HepG2 (cell line): ENCODE results near the gene NDNF. TPM values are rescaled to one million over a fixed set of nuclear protein-coding genes. Genes with fewer than 3 reads are reported as not detected.

Source experiments
- ATAC-seq: fragments of 200-7000 bp; cut with Tn5 transposase; 3 replicates; pipeline ENCODE4 v1.9.1; 2020; ENCODE audit warnings: mild to moderate bottlenecking, moderate library complexity
- BruUV-seq: library from RNA; stranded (reverse); fragments of 400-500 nt; replicated peaks from 2 replicates; lab custom pipeline; 2021; lab: Mats Ljungman, UMichigan
- CTCF ChIA-PET: fragments of 300-600 bp; formaldehyde crosslinking; extraction: SDS; loops from one replicate; lab custom pipeline; 2021; ENCODE audit warnings: low total read pairs, inconsistent platforms, low intra/inter-chr PET ratio; lab: Yijun Ruan, JAX
- POLR2A ChIA-PET: fragments of 350-600 bp; sonication (Branson Sonifier 250); formaldehyde crosslinking; loops from one replicate; lab custom pipeline; 2020; ENCODE audit warnings: antibody characterized with exemption, inconsistent platforms; lab: Yijun Ruan, JAX
- DNase-seq: peaks from one replicate; pipeline ENCODE4 v3.0.0-alpha.2; 2015; ENCODE audit warnings: low spot score
- FAIRE-seq: peaks from 3 replicates; lab custom pipeline; 2011; peaks lifted over from hg19 to GRCh38; lab: Jason Lieb, UNC
- H2AFZ ChIP-seq: one replicate; pipeline ENCODE4 v1.6.1; 2011; ENCODE audit warnings: low read length, inconsistent platforms
- H3K27ac ChIP-seq: fragments of 300-600 bp; 3 replicates; pipeline ENCODE4 v1.8.0; 2011; ENCODE audit warnings: mixed run types, mild to moderate bottlenecking, mixed read lengths, low read length, inconsistent platforms; ENCODE audit not compliant: insufficient read depth; ENCODE audit errors: extremely low read length
- H3K27me3 ChIP-seq, 2 experiments: fragments of 200-600 bp in 1 of 2; 2 replicates in 1 of 2; 3 replicates in 1 of 2; pipeline versions ENCODE4 v1.6.0 to v1.8.0; 2011; ENCODE audit warnings: low read length in 2 of 2, mild to moderate bottlenecking in 2 of 2, moderate library complexity in 2 of 2, inconsistent platforms in 1 of 2; ENCODE audit not compliant: insufficient read depth in 2 of 2, control insufficient read depth in 1 of 2
- H3K36me3 ChIP-seq, 2 experiments: fragments of 200-600 bp in 1 of 2; replicated peaks in 1 of 2; 2 replicates in 1 of 2; 3 replicates in 1 of 2; pipeline versions ENCODE4 v1.5.1 to v1.8.0; 2011; ENCODE audit warnings: low read length in 2 of 2, inconsistent platforms in 1 of 2; ENCODE audit not compliant: insufficient read depth in 2 of 2, control insufficient read depth in 1 of 2
- H3K4me1 ChIP-seq: 2 replicates; pipeline ENCODE4 v1.5.1; 2012; ENCODE audit warnings: low read length, inconsistent platforms; ENCODE audit not compliant: insufficient read depth
- H3K4me2 ChIP-seq: 2 replicates; pipeline ENCODE4 v1.6.0; 2011; ENCODE audit warnings: low read depth, low read length, inconsistent platforms
- H3K4me3 ChIP-seq, 3 experiments: fragments of 200-600 bp in 1 of 3; sonication (generic), shearing (Covaris generic) in 1 of 3; replicated peaks in 1 of 3; 2 replicates each; pipeline ENCODE4 v1.5.1; 2011 to 2016; ENCODE audit warnings: low read length in 3 of 3, inconsistent platforms in 2 of 3, low read depth in 2 of 3, mild to moderate bottlenecking in 2 of 3, control low read depth in 1 of 3, mixed read lengths in 1 of 3; ENCODE audit not compliant: insufficient read depth in 1 of 3
- H3K79me2 ChIP-seq: one replicate; pipeline ENCODE4 v1.6.1; 2011; ENCODE audit warnings: low read length, inconsistent platforms; ENCODE audit not compliant: insufficient read depth
- H3K9ac ChIP-seq: 2 replicates; pipeline ENCODE4 v1.6.0; 2011; ENCODE audit warnings: mild to moderate bottlenecking, low read depth, low read length, inconsistent platforms; ENCODE audit not compliant: insufficient read depth
- H3K9me3 ChIP-seq: 2 replicates; pipeline ENCODE4 v1.5.1; 2012; ENCODE audit warnings: mild to moderate bottlenecking, low read length
- H4K20me1 ChIP-seq: 2 replicates; pipeline ENCODE4 v1.6.0; 2011; ENCODE audit warnings: inconsistent platforms, mild to moderate bottlenecking, low read length, moderate library complexity; ENCODE audit not compliant: insufficient read depth
- HMG20A ChIP-seq: IDR thresholded peaks from 2 replicates; pipeline ENCODE4 v1.6.1; 2016; ENCODE audit warnings: borderline replicate concordance
- HOXA3 ChIP-seq: sonication (generic); formaldehyde crosslinking; IDR thresholded peaks from 2 replicates; pipeline ENCODE4 v1.5.0; 2020; ENCODE audit warnings: missing genetic modification reagents
- MED13 ChIP-seq: sonication (generic); formaldehyde crosslinking; IDR thresholded peaks from 2 replicates; pipeline ENCODE4 v1.5.0; 2020; ENCODE audit warnings: missing genetic modification reagents
- NR3C1 ChIP-seq: sonication (generic); formaldehyde crosslinking; IDR thresholded peaks from 2 replicates; pipeline ENCODE4 v1.4.0; 2020; ENCODE audit warnings: missing genetic modification reagents
- SOX13 ChIP-seq, 3 experiments: fragments of 450-650 bp in 1 of 3; sonication (generic) in 1 of 3; formaldehyde crosslinking in 1 of 3; IDR thresholded peaks in 2 of 3; conservative IDR thresholded peaks in 1 of 3; 2 replicates each; pipeline versions ENCODE4 v1.5.0 to v1.6.1; 2016 to 2020; ENCODE audit warnings: antibody characterized with exemption in 1 of 3, mild to moderate bottlenecking in 1 of 3, missing compliant biosample characterization in 1 of 3, missing genetic modification reagents in 1 of 3, moderate library complexity in 1 of 3
- ZMYM4 ChIP-seq: sonication (generic); formaldehyde crosslinking; IDR thresholded peaks from 2 replicates; pipeline ENCODE4 v1.8.1; 2023; ENCODE audit warnings: mild to moderate bottlenecking, missing genetic modification reagents
- ZNF160 ChIP-seq: sonication (generic); formaldehyde crosslinking; IDR thresholded peaks from 2 replicates; pipeline ENCODE4 v1.8.0; 2022; ENCODE audit warnings: mild to moderate bottlenecking, inconsistent platforms, missing genetic modification reagents
- ZNF543 ChIP-seq: sonication (generic); formaldehyde crosslinking; IDR thresholded peaks from 2 replicates; pipeline ENCODE4 v1.4.0; 2020; ENCODE audit warnings: mild to moderate bottlenecking, missing genetic modification reagents
- WGBS: methylation state at CpG from one replicate; pipeline ENCODE4 v1.1.6; 2017; ENCODE audit warnings: low lambda C conversion rate; 5-methylcytosine and 5-hydroxymethylcytosine counted together
- in situ Hi-C: cut with HindIII; loops from 2 replicates; pipeline ENCODE4 v1.10.0; 2017; ENCODE audit warnings: low pct_unique_long_range_greater_than_20kb; ENCODE audit not compliant: extremely low pct_ligation_motif_present
- intact Hi-C: fragments of 100-400 bp; cut with micrococcal nuclease; formaldehyde crosslinking; loops from one replicate; pipeline ENCODE4 v1.10.0; 2022; ENCODE audit not compliant: unreplicated experiment
- polyA plus RNA-seq, 8 experiments: library from polyadenylated mRNA; depleted of rRNA in 3 of 8; stranded (reverse) in 7 of 8; unstranded in 1 of 8; fragments of >200 nt; fragmentation: Illumina TruSeq in 4 of 8; extraction: Trizol in 4 of 8; gene quantifications; 2 replicates each; pipeline versions ENCODE4 v1.2.1 to v1.2.3, GENCODE V29; 2011 to 2016; ENCODE audit warnings: low read depth in 4 of 8, missing spikeins in 1 of 8, mixed read lengths in 1 of 8; ENCODE audit not compliant: insufficient read depth in 1 of 8
- total RNA-seq, 5 experiments: library from RNA; depleted of rRNA; stranded (reverse); fragments of >200 nt; fragmentation: Illumina TruSeq; extraction: Trizol; gene quantifications; 2 replicates each; pipeline ENCODE4 v1.2.3, GENCODE V29; 2016; ENCODE audit warnings: low read depth in 1 of 5
- TF ChIP-seq, protein P1 (sequence below): sonication (generic); formaldehyde crosslinking; IDR thresholded peaks from 2 replicates; pipeline ENCODE4 v1.5.1; 2020; ENCODE audit warnings: mild to moderate bottlenecking, moderate library complexity, missing genetic modification reagents

NDNF gene
- total and polyA plus RNA-seq, 2 of the 13 experiments (the other 11 are each of a cell fraction or from before 2014, with no cell fraction given): not detected

- in situ Hi-C loops (no loop called here), intact Hi-C loops (loop anchor here (1.0 kb wide), 1 partner anchor 956 kb away; no protein-coding TSS in a partner anchor)
- Histone ChIP-seq H2AFZ (no peak overlapping the region), H3K9me3 (no peaks in the 10 kb centered on the region), H3K79me2 (no peaks in the 10 kb centered on the region), H3K27ac (no peak overlapping the region), H3K9ac (no peak overlapping the region), H3K27me3 (no peaks in the 10 kb centered on the region; a peak in 1 of 5 replicates), H3K4me1 (no peaks in the 10 kb centered on the region), H3K4me2 (no peak overlapping the region), H3K36me3 (no peaks in the 10 kb centered on the region), H4K20me1 (no peaks in the 10 kb centered on the region), H3K4me3 (no peak overlapping the region)
- POLR2A ChIA-PET: no interaction called here
- CTCF ChIA-PET: interaction anchor here (1.2 kb wide), 1 partner anchor 956 kb away, joined by 4 read pairs; no protein-coding TSS in a partner anchor
- ATAC-seq (no peak), DNase-seq (no peak), FAIRE-seq (no peak)
- BruUV-seq: no TSS peak
- TF ChIP-seq ZNF543 (no peak), ZMYM4 (CRISPR knock-in tag) (no peak), HOXA3 (CRISPR knock-in tag) (no peak)
- TF ChIP-seq, protein P1, sequence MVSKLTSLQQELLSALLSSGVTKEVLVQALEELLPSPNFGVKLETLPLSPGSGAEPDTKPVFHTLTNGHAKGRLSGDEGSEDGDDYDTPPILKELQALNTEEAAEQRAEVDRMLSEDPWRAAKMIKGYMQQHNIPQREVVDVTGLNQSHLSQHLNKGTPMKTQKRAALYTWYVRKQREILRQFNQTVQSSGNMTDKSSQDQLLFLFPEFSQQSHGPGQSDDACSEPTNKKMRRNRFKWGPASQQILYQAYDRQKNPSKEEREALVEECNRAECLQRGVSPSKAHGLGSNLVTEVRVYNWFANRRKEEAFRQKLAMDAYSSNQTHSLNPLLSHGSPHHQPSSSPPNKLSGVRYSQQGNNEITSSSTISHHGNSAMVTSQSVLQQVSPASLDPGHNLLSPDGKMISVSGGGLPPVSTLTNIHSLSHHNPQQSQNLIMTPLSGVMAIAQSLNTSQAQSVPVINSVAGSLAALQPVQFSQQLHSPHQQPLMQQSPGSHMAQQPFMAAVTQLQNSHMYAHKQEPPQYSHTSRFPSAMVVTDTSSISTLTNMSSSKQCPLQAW (CRISPR knock-in tag): no peak
Measured at GRCh38 chr4:121112530-121112929, 40.2 kb upstream of the NDNF start.

DNA sequence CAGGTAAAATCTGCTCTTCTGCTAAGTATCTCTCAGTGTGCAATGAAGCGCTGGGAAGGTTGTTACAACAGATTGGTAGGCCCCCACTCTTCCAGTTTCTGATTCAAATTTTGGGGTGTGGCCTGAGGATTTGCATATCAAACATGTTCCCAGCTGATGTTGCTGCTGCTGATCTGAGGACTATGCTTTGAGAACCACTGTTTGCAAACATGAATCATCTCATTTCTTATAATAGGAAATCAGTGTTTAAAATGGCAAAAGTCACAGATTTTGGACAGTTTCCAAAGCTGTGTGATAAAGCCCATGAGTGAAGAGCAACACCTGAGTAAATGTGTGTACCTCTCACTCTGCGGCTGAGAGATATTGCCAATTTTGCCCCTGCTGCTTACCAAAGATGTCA is 36.2 kb upstream of the NDNF start:
- POLR2A ChIA-PET: no interaction called here
- no peak overlapping the region for H2AFZ ChIP-seq
- BruUV-seq: no TSS peak
- no peak overlapping the region for H3K9ac ChIP-seq
- FAIRE-seq (no peak), ATAC-seq (no peak), DNase-seq (no peak)
- H3K79me2 ChIP-seq: no peaks in the 10 kb centered on the region
- in situ Hi-C loops: no loop called here
- H3K9me3 ChIP-seq: no peaks in the 10 kb centered on the region
- CTCF ChIA-PET: no interaction called here
- no peaks in the 10 kb centered on the region for H3K4me1 ChIP-seq
- TF ChIP-seq NR3C1 (CRISPR knock-in tag) (no peak), ZNF160 (CRISPR knock-in tag) (no peak), HMG20A (CRISPR knock-in tag) (no peak), MED13 (CRISPR knock-in tag) (no peak), SOX13 (IDR thresholded peaks at IDR 0.05) (no peak), SOX13 (CRISPR knock-in tag; conservative IDR thresholded peaks at IDR 0.05 in 1 of 2, IDR thresholded peaks at IDR 0.05 in 1 of 2) (no peak)
- TF ChIP-seq, protein P1 (CRISPR knock-in tag): no peak
- 25% methylated on average over 2 of the region's 2 CpGs for WGBS
- no peak overlapping the region for H3K27ac ChIP-seq
- H3K36me3 ChIP-seq: no peaks in the 10 kb centered on the region
- H3K4me2 ChIP-seq: no peak overlapping the region
- H3K27me3 ChIP-seq: no peaks in the 10 kb centered on the region
- H3K4me3 ChIP-seq: no peak overlapping the region
- H4K20me1 ChIP-seq: no peaks in the 10 kb centered on the region
- intact Hi-C loops: no loop called here
